Esophagus muscularis mucosa (tissue), 4 donors: Measurements from ENCODE around the gene LRRC42. TPM values are rescaled to one million over a fixed set of nuclear protein-coding genes. Genes with fewer than 3 reads are reported as not detected.

Experiments used
- DNase-seq: peaks from one replicate; pipeline ENCODE4 v3.0.0-alpha.2; 2017; ENCODE audit errors: extremely low spot score
- H3K27ac ChIP-seq, 4 donors: fragments of 200-600 bp; sonication (generic); replicated peaks in 1 of 4; 1 replicate in 3 of 4; 2 replicates in 1 of 4; pipeline ENCODE4 v1.5.1; 2016 to 2019; ENCODE audit warnings: mild to moderate bottlenecking in 1 of 4
- H3K27me3 ChIP-seq, 4 donors: fragments of 200-600 bp; sonication (generic); one replicate each; pipeline versions ENCODE4 v1.5.1 to v1.6.0; 2016 to 2019
- H3K36me3 ChIP-seq, 4 donors: fragments of 200-600 bp; sonication (generic); one replicate each; pipeline ENCODE4 v1.5.1; 2016 to 2019
- H3K4me1 ChIP-seq, 4 donors: fragments of 200-600 bp; sonication (generic); one replicate each; pipeline ENCODE4 v1.5.1; 2016 to 2019
- H3K4me3 ChIP-seq, 4 donors: fragments of 200-600 bp; sonication (generic); 1 replicate in 2 of 4; 2 replicates in 2 of 4; pipeline ENCODE4 v1.5.1; 2016 to 2019; ENCODE audit warnings: mild to moderate bottlenecking in 4 of 4, moderate library complexity in 1 of 4
- H3K9me3 ChIP-seq, 4 donors: fragments of 200-600 bp; sonication (generic); 1 replicate in 3 of 4; 2 replicates in 1 of 4; pipeline ENCODE4 v1.5.1; 2016 to 2019
- EP300 ChIP-seq: sonication (generic); formaldehyde crosslinking; IDR thresholded peaks from one replicate; pipeline ENCODE4 v1.6.1; 2017; ENCODE audit warnings: antibody characterized with exemption
- POLR2A ChIP-seq: fragments of 450-650 bp; IDR thresholded peaks from one replicate; pipeline ENCODE4 v1.6.1; 2017; ENCODE audit warnings: antibody characterized with exemption, moderate library complexity, mild to moderate bottlenecking, low read depth
- POLR2AphosphoS5 ChIP-seq, 2 donors: sonication (generic); formaldehyde crosslinking; IDR thresholded peaks; one replicate each; pipeline ENCODE4 v1.6.1; 2017; ENCODE audit warnings: antibody characterized with exemption in 2 of 2
- WGBS: methylation state at CpG from one replicate; pipeline ENCODE4 v1.1.5; 2018; 5-methylcytosine and 5-hydroxymethylcytosine counted together
- intact Hi-C: fragments of 100-400 bp; cut with DNase I; formaldehyde crosslinking; loops from one replicate; pipeline ENCODE4 v1.15.1; 2023
- total RNA-seq, 4 donors: library from RNA; depleted of rRNA; stranded (reverse); fragments of >200 nt; gene quantifications; one replicate each; pipeline versions ENCODE4 v1.1.0 to v1.2.1, GENCODE V29; 2016
- TF ChIP-seq, protein P1 (sequence below), 3 experiments: fragments of 200-600 bp in 2 of 3; fragments of 450-650 bp in 1 of 3; sonication (generic) in 2 of 3; IDR thresholded peaks; one replicate each; pipeline ENCODE4 v1.5.1; 2017 to 2019; ENCODE audit warnings: antibody characterized with exemption in 3 of 3, mild to moderate bottlenecking in 2 of 3, moderate library complexity in 1 of 3

LRRC42 gene
- total RNA-seq, 4 donors from 2014 or later: 22.8 to 35.6 (median 28.9) TPM

DNA sequence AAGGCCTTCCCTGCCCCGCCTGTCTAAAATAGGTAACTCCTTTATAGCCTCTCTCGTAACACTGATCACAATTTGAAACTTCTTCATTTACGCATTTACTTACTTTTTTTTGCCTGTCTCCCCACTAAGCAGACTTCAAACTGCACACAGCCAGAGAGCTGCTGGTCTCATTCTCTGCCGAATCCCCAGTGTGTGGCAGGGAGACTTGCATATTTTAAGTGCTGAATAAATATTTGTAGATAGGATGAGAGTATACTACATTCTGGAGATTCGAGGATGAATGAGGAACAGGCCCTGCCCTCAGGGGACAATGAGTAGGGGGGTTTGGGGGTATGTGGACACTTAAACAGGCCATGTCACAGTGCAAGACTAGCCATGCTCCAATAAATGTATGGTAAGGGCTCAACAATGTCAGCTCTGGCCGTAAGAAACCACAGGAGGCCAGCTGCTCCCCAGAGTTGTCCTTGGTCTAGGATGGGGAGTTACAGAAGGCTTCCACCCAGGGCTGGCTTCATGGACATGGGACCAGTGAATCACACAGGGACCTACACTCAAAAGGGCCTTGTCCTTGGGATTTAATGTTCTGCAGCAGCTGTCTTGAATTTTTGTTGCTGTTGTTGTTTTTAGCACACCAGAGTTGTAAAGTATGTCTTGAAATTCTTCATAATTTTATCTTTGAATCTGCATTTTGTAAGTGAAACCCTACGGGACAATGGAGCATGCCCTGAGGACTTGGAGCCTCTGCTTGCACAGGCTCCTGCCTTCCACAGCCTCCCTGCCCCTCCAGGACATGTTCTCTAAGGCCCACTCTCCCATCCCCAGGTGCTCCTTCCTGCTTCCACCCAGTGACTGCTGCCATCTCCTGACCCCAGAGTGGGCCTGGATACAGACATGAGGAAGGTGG, 43.7 kb upstream of the LRRC42 start:
- Histone ChIP-seq H3K36me3 (peaks cover 0 to 7% (median 0%) of the 10 kb centered on the region in 4 donors), H3K4me3 (no peak overlapping the region), H3K27me3 (no peaks in the 10 kb centered on the region), H3K9me3 (no peaks in the 10 kb centered on the region), H3K4me1 (peaks cover 3 to 31% (median 25%) of the 10 kb centered on the region in 4 donors), H3K27ac (no peak overlapping the region)
- WGBS: 83% methylated on average over 6 of the region's 7 CpGs
- intact Hi-C loops: no loop called here
- no peak for DNase-seq
- no peak for TF ChIP-seq POLR2AphosphoS5 (IDR thresholded peaks at IDR 0.05)
- TF ChIP-seq, protein P1, sequence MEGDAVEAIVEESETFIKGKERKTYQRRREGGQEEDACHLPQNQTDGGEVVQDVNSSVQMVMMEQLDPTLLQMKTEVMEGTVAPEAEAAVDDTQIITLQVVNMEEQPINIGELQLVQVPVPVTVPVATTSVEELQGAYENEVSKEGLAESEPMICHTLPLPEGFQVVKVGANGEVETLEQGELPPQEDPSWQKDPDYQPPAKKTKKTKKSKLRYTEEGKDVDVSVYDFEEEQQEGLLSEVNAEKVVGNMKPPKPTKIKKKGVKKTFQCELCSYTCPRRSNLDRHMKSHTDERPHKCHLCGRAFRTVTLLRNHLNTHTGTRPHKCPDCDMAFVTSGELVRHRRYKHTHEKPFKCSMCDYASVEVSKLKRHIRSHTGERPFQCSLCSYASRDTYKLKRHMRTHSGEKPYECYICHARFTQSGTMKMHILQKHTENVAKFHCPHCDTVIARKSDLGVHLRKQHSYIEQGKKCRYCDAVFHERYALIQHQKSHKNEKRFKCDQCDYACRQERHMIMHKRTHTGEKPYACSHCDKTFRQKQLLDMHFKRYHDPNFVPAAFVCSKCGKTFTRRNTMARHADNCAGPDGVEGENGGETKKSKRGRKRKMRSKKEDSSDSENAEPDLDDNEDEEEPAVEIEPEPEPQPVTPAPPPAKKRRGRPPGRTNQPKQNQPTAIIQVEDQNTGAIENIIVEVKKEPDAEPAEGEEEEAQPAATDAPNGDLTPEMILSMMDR (IDR thresholded peaks at IDR 0.05): no peak
- TF ChIP-seq POLR2A: no peak
- TF ChIP-seq EP300: no peak

DNA sequence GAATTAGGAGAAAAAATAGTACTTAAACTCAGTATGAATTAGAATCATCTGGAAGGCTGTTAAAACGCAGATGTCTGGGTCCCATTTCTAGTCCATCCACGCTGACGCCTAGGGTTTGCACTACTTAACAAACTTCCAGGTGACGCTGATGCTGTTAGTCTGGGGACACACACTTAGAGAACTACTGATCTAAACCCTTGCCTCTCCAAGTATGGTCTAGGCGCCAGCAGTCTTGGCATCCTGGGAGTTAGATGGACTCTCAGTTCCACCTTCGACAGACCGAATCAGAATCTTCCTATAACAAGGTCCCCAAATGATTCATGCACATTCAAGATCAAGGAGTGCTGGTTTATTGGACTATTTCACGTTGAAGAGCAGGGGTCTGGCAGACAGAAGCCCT, 40.6 kb upstream of the LRRC42 start:
- intact Hi-C loops: no loop called here
- Histone ChIP-seq H3K9me3 (no peaks in the 10 kb centered on the region), H3K4me1 (peaks cover 0 to 8% (median 0%) of the 10 kb centered on the region in 4 donors), H3K27me3 (no peaks in the 10 kb centered on the region), H3K36me3 (peaks cover 0 to 7% (median 0%) of the 10 kb centered on the region in 4 donors), H3K4me3 (no peak overlapping the region), H3K27ac (no peak overlapping the region)
- DNase-seq: no peak
- WGBS: 95% methylated on average over 8 of the region's 8 CpGs
- TF ChIP-seq, protein P1 (IDR thresholded peaks at IDR 0.05): no peak
- no peak for TF ChIP-seq POLR2AphosphoS5 (IDR thresholded peaks at IDR 0.05)
- TF ChIP-seq POLR2A: no peak
- no peak for TF ChIP-seq EP300

DNA sequence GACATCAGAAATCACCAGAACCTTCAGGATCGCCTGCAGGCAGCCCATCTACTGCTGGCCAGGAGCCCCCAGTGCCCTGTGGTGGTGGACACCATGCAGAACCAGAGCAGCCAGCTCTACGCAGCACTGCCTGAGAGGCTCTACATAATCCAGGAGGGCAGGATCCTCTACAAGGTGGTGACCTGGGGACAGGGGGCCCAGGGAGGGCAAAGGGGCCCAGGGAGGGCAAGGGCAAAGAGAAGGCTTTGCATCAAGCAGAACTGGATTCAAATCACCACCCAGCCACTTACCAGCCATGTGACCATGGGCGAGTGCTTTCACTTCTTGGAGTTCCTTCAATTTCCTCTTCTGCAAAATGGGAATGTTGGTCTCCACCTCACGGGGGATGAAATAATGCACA, 40.0 kb upstream of the LRRC42 start:
- intact Hi-C loops: no loop called here
- no peak overlapping the region for H3K4me3 ChIP-seq
- H3K9me3 ChIP-seq: no peaks in the 10 kb centered on the region
- H3K36me3 ChIP-seq: peaks cover 0 to 7% (median under 1%) of the 10 kb centered on the region in 4 donors
- WGBS: 91% methylated on average over 4 of the region's 4 CpGs
- no peaks in the 10 kb centered on the region for H3K27me3 ChIP-seq
- TF ChIP-seq EP300 (no peak), POLR2AphosphoS5 (IDR thresholded peaks at IDR 0.05) (no peak), POLR2A (no peak)
- TF ChIP-seq, protein P1 (IDR thresholded peaks at IDR 0.05): no peak
- H3K27ac ChIP-seq: no peak overlapping the region
- peaks cover 0 to 8% (median 0%) of the 10 kb centered on the region in 4 donors for H3K4me1 ChIP-seq
- DNase-seq: no peak

- H3K36me3 ChIP-seq: peaks cover 0 to 24% (median 14%) of the 10 kb centered on the region in 4 donors
- 84% methylated on average over 3 of the region's 3 CpGs for WGBS
These were observed 36.2 kb upstream of the LRRC42 start for GRCh38 chr1:53909946-53910345.

More at GRCh38 chr1:53909946-53910345, 36.2 kb upstream of the LRRC42 start:
- Histone ChIP-seq H3K27ac (no peak overlapping the region), H3K4me3 (no peak overlapping the region), H3K27me3 (no peaks in the 10 kb centered on the region), H3K4me1 (no peaks in the 10 kb centered on the region), H3K9me3 (no peaks in the 10 kb centered on the region)
- intact Hi-C loops: no loop called here
- DNase-seq: peak; percentile 55
- TF ChIP-seq POLR2A (no peak), POLR2AphosphoS5 (IDR thresholded peaks at IDR 0.05) (no peak), EP300 (no peak)
- TF ChIP-seq, protein P1 (IDR thresholded peaks at IDR 0.05): no peak
